HG03025 (cell line): Measurements from ENCODE around the gene ADCY9.
"Not testable (repeated sequence)": the region's sequence is repeated elsewhere in the genome, so short reads cannot be mapped to it uniquely, and the experiment has no call there.

Experiments used
- ATAC-seq: cut with Tn5 transposase; IDR thresholded peaks from one replicate; pipeline ENCODE4 v1.9.1; 2021; ENCODE audit warnings: mild to moderate bottlenecking, moderate library complexity; ENCODE audit not compliant: unreplicated experiment, low FRiP score

Gene ADCY9

GRCh38 chr16:3959148-3959547, 157.1 kb downstream of the ADCY9 start:
- ATAC-seq, result no peak

- ATAC-seq, result no peak
Measured at GRCh38 chr16:3957344-3957980, 158.8 kb downstream of the ADCY9 start.

DNA sequence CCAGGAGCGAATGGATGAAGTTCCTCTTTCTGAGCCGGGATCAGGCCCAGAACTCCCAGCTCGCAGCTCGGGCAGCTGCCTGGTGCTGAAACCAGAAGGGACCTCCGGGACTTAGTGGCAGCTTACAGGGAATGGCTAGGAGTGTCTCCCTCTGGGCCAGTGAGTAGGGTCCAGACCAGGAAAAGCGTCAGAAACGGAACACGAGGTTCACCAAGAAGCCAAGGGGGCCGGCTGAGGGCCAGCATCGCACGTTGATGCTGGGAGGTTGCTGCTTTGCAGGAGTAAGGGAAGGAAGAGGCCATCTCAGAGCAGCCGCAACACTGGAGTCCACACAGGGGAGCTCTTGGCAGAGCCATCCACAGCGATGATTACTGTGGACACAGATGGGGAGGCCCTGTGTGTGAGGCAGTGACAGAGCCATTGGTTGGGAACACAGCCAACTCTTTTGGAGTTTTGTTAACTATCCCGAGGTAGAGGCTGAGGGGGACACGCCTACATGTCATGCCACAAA, 161.8 kb downstream of the ADCY9 start:
- no peak for ATAC-seq

DNA sequence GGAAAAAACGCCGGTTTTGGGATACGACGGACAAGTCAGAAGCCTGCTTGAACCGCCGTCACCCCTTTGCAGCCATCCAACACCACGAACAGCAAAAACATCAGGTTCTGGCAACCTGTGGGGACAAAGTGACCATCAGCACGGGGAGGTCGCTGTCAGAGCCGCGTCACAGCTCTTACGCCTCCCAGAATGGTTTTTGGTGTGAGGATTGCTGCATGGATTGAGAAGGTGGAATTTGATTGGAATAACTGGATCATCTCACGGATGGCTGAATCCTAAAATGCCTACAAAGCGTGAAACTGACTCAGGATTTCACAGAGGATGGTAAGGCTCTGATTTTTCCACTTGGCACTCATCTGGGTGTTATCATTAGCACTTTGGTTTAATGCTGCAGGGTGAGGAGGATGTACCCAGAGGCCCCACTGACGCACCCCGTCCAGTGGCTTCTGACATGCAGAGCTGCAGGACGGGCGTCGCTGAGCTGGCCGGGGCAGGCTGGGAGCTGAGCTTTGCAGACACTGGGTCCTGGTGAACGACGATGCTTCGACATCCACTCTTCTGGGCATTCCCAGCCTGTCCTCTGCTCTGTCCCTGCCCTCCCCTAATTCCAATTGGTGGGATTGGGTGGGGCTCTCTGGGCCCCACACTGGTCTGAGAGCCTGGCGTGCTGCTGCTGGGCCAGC, 162.4 kb downstream of the ADCY9 start:
- no peak for ATAC-seq

- no peak for ATAC-seq
Measured at GRCh38 chr16:3952737-3953131, 163.5 kb downstream of the ADCY9 start.

DNA sequence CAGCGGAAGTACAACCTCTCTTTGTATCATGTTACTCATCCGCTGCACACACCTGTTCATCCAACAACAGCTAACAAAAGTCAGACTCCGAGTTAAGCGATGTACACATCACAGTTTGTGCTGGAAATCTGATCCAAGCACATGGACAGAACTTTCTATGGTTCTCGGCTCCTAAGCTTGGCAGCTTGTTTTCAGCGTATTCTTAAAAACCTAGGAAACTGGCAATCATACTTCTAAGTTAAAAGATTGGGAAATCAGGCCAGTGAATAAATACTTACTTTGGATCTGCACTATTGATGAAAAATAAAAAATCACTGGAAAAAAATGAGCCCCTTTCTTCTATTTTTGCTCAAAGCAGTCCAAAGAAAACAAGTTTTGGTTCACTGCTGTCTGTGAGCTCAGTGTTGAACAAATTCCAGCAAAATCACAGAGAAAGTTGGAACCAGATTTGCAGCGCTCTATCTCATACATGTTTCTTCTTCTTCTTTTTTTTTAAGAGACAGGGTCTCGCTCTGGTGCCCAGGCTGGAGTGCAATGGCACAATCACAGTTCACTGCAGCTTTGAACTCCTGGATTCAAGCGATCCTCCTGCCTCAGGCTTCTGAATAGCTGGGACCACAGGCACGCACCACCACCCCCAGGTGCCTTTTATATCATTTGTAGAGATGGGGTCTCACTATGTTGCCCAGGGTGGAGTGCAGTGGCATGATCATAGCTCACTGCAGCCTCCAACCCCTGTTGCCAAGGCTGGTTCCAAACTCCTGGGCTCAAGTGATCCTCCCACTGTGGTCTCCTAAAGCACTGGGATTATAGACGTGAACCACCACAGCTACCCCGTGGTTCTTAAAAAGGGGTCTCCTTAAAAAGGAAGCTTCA, 164.1 kb downstream of the ADCY9 start:
- no peak for ATAC-seq

DNA sequence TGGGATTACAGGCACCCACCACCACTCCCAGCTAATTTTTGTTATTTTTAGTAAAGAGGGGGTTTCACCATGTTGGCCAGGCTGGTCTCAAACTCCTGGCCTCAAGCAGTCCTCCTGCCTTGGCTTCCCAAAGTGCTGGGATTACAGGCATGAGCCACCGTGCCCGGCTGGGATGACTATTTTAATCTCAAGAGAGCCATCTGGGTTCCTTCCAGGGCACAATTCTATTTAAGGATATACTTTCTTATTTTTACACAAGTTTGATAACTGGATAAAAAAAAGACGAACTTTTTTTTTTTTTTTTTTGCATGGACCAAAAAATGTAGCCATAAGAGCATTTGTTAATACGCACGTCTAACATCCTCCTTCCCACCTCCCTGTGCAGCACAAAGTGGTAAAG, 164.9 kb downstream of the ADCY9 start:
- not testable (repeated sequence) for ATAC-seq

DNA sequence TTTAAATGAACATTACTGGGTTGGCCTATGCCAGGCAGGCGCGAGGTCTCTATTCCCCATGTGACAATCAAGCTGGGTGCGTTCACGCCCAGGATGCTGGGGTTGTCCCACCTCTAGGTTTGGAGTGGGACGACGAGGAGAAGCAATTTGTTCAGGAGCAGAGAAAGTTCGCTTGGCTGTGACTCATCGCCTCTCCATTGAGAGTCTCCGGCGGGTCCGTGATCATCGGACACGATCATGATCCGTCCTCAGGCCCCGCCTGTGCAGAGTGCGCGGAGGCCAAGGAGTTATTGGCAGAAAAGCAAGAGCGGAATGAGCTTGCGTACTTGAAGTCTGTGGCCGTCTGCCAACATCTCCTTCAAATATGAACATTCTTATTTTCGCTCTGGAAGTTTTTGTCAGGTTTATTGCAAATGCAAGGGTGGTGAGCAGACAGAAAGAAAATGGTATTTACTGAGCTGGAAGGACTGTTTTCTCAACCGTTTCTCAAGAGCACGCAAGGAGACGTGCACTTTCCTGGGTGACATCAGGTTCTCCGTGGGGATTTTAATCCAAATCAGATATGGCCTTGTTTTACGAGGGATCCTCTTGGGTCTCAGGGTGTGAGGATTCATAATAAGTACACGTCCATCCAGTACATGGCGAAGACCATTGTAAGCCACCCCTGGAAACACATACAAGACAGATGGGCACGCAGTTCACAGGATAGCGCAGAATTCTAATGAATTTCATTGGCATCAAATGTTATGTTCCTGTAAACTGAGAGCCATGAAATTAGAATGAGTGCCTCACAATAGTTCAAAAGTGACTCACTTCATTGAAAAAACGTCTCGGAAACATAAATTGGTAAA, 165.7 kb downstream of the ADCY9 start:
- ATAC-seq, result no peak

DNA sequence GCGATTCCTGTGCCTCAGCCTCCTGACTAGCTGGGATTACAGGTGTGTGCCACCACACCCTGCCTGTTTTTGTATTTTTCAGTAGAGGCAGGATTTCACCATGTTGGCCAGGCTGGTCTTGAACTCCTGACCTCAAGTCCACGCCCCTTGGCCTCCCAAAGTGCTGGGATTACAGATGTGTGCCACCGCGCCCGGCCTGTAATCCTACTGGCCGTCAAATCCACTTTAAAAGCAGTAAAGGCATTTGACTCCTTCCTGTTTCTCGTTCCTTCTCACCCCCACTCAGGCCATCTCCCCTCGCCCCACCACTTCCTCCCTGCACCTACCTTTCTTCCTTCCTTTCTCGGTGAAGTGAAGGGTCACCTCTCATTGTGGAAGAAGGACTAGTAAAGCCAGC, 166.3 kb downstream of the ADCY9 start:
- ATAC-seq, result no peak

- no peak for ATAC-seq
Measured at GRCh38 chr16:3949287-3949686, 167.0 kb downstream of the ADCY9 start.

DNA sequence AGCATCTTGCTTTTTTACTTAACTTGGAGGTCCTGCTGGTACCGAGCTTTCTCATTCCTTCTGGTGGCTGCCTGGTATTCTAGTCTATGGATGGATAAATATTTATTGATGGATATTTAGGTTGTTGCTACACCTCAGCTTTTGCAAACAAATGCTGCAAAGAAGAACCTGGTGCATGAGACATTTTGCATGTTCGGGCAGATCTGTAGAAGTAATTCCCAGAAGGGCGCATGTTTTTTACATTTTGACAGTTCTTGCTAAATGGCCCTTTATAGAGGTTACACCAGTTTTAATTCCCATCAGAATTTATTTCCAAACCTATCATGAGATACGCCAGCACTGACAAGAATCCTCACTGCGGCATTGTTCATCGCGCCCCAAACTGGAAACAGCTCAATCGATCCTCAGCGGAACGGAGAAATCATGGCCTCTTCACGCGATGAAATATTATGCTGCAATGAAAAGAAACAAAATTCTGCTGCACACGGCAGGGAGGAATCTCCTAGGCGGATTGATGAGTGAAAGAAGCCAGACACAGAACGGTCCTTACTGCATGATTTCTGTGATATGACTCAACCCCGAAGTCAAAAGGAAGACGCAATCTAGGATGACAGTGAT, 167.8 kb downstream of the ADCY9 start:
- ATAC-seq, result no peak

DNA sequence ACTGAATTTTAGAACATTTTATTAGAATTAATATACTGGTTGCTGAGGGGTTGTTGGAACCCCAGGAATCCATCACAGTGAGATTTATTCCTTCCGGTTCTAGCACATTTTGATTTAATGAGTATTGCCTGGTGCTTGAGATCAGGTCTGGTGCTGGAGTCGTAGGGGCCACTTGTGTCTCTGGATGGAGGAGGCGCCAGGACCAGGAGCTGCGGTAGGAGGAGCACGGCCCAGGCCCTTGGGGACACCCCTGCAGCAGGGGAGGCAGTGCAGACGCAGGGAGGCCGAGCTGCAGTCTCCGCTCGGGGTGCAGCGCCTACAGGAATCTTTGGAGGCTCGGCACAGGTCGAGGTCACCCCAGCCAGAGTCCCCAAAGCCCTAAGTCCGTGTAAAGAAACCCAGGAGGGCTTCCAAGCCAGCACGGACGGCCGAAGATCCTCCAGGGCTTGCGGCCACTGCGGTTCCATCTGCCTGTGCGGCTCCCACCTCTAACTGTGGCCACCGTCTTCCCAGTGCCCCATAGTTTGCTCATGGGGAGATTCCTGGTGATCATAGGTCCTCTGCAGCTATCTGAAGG, 169.6 kb downstream of the ADCY9 start:
- no peak for ATAC-seq

- ATAC-seq, result no peak
Measured at GRCh38 chr16:3945751-3946603, 170.3 kb downstream of the ADCY9 start.

DNA sequence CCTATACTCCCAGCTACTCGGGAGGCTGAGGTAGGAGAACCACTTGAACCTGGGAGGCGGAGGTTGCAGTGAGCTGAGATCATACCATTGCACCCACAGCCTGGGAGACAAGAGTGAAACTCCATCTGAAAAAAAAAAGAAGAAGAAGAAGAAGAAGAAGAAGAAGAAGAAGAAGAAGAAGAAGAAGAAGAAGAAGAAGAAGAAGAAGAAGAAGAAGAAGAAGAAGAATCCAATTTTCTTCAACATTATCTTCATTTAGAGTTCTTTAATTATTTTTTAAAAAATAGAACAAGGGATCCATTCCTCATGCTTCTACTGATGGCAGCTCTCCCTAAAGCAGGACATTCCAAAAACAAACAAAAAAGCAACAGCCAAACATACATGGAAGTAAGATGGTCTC, 171.8 kb downstream of the ADCY9 start:
- not testable (repeated sequence) for ATAC-seq

DNA sequence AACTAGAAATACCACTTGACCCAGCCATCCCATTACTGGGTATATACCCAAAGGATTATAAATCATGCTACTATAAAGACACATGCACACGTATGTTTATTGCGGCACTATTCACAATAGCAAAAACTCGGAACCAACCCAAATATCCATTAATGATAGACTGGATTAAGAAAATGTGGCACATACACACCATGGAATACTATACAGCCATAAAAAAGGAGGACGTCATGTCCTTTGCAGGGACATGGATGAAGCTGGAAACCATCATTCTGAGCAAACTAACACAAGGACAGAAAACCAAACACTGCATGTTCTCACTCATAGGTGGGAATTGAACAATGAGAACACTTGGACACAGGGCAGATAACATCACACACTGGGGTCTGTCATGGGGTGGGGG, 174.1 kb downstream of the ADCY9 start:
- not testable (repeated sequence) for ATAC-seq

DNA sequence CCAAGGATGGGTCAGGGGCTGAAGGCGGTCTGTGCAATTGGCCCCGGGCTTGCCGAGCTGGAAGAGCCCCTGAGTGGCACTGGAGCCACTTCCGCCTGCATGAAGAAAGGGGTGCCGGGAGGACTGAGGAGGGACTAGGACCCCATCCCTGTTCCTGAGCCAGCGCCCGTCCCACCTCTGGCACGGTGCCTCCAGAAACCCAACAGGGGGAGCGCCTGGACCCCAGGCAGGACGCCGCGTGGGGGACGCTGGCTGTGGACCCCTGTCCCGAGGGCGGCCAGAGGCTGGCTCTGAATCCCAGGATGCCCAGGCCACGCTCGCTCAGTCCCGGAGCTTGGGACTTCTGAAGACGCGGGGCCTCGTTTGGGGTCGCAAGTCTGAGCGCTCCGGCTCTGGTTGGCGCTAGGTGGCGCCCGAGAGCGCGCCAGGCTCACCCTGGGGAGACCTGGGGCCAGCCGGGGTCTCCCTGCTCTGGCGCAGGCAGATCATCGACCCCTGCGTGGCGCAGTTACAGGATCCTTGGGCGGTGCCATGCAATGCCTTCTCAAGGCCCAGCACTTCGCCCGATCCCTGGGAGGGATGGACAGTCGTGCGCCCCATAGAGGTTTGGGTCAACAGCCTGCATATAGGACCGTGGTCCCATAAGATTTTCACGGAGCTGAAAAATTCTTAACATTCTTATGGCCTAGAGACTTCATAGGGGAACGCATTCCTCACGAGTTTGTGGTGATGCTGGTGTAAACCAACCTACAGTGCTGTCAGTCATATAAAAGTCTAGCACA, 177.2 kb downstream of the ADCY9 start:
- ATAC-seq, result no peak

- ATAC-seq, result no peak
Measured at GRCh38 chr16:3938471-3938842, 177.8 kb downstream of the ADCY9 start.
